ENCODE measurements around the gene NDFIP2. TPM values are rescaled to one million over a fixed set of nuclear protein-coding genes. Genes with fewer than 3 reads are reported as not detected.

NDFIP2 gene
- polyA plus RNA-seq, 1 donor (not counting 4 experiments of a cell fraction or from before 2014, with no cell fraction given), result 244 TPM

DNA sequence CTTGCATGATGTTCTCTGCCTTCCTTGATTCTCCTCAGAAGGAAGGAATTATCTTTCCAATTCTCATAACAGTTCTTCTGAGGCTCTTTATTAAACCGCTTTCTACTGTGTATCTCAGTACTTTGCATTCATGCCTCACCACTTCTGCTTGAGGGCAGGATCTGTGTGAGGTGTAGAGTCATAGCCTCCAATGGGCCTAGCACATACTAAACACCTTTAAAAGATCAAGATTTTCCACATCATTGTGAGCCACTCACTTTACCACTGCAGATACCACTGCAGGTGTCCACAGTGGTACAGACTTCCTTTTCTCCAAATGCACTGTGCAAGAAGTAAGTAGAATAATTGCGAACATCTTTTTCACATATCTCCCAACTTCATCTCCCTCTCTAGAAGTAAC, 76.7 kb downstream of the NDFIP2 start:
- dilution Hi-C loops (cut with MboI; ENCODE audit: extremely low pct_ligation_motif_present, low sequenced_read_pairs), result no loop called here

DNA sequence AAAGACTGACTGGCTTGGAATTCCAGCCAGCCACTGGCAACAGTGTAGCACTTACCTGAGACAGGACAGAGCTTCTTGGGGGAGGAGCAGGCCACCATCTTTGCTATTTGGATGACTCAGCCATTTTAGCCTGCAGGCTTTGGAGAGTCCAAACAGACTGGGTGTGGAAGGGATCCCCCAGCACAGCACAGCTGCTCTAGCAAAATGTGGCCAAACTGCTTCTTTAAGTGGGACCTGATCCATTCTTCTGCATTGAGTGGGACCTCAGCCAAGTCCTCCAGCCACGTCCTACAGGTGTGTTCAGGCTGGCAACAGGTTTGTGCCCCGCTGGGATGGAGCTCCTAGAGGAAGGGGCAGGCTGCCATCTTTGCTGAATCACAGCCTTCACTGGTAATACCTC, 80.0 kb downstream of the NDFIP2 start:
- Histone ChIP-seq H3K9ac (ENCODE audit: control insufficient read depth, extremely low read depth, insufficient read depth, low read length) (no peak overlapping the region), H3K27ac (ENCODE audit: control insufficient read depth, insufficient read depth, low read length) (no peak overlapping the region), H3K4me2 (ENCODE audit: control insufficient read depth, extremely low read depth, insufficient read depth, low read depth, low read length) (no peak overlapping the region), H3K79me2 (ENCODE audit: control insufficient read depth, insufficient read depth, low read length) (no peaks in the 10 kb centered on the region), H3K4me3 (ENCODE audit: control insufficient read depth in 2 of 3, extremely low read depth in 1 of 3, insufficient read depth in 2 of 3, low read depth in 1 of 3, low read length in 3 of 3) (no peak overlapping the region), H3K27me3 (ENCODE audit: control insufficient read depth, extremely low read depth, insufficient read depth, low read length) (no peaks in the 10 kb centered on the region), H3K36me3 (ENCODE audit: control insufficient read depth in 2 of 2, extremely low read depth in 1 of 2, insufficient read depth in 2 of 2, low read length in 2 of 2) (peaks cover 3 to 5% of the 10 kb centered on the region in 2 experiments), H2AFZ (ENCODE audit: control insufficient read depth, low read length) (no peak overlapping the region), H3K9me1 (ENCODE audit: control insufficient read depth, extremely low read depth, insufficient read depth, low read length) (no peaks in the 10 kb centered on the region), H3K4me1 (ENCODE audit: control insufficient read depth, extremely low read depth, insufficient read depth, low read length) (no peaks in the 10 kb centered on the region), H3K9me3 (ENCODE audit: control insufficient read depth, low read depth, low read length) (peaks cover 22% of the 10 kb centered on the region), H4K20me1 (ENCODE audit: control insufficient read depth, extremely low read depth, insufficient read depth, low read length) (no peaks in the 10 kb centered on the region)
- dilution Hi-C loops (cut with MboI; ENCODE audit: extremely low pct_ligation_motif_present, low sequenced_read_pairs), result no loop called here
- DNase-seq (ENCODE audit: low read depth, low spot score), result peak; percentile 36
- FAIRE-seq, result peak; percentile 76
- TF ChIP-seq, protein P1, sequence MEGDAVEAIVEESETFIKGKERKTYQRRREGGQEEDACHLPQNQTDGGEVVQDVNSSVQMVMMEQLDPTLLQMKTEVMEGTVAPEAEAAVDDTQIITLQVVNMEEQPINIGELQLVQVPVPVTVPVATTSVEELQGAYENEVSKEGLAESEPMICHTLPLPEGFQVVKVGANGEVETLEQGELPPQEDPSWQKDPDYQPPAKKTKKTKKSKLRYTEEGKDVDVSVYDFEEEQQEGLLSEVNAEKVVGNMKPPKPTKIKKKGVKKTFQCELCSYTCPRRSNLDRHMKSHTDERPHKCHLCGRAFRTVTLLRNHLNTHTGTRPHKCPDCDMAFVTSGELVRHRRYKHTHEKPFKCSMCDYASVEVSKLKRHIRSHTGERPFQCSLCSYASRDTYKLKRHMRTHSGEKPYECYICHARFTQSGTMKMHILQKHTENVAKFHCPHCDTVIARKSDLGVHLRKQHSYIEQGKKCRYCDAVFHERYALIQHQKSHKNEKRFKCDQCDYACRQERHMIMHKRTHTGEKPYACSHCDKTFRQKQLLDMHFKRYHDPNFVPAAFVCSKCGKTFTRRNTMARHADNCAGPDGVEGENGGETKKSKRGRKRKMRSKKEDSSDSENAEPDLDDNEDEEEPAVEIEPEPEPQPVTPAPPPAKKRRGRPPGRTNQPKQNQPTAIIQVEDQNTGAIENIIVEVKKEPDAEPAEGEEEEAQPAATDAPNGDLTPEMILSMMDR (optimal IDR thresholded peaks at IDR 0.05 in 1 of 3, IDR thresholded peaks at IDR 0.05 in 1 of 3, conservative IDR thresholded peaks at IDR 0.05 in 1 of 3; ENCODE audit: extremely low read depth in 1 of 3, insufficient read depth in 2 of 3, low read length in 3 of 3), result no peak
- TF ChIP-seq EZH2 (IDR thresholded peaks at IDR 0.05; ENCODE audit: low read length), result no peak

More for the DNA sequence above, 76.7 kb downstream of the NDFIP2 start:
- DNase-seq (ENCODE audit: low read depth, low spot score) (no peak), FAIRE-seq (no peak)
- H3K9me1 ChIP-seq (ENCODE audit: control insufficient read depth, extremely low read depth, insufficient read depth, low read length), result no peaks in the 10 kb centered on the region
- no peak overlapping the region for H3K4me3 ChIP-seq (ENCODE audit: control insufficient read depth in 2 of 3, extremely low read depth in 1 of 3, insufficient read depth in 2 of 3, low read depth in 1 of 3, low read length in 3 of 3)
- TF ChIP-seq EZH2 (IDR thresholded peaks at IDR 0.05; ENCODE audit: low read length), result no peak
- peaks cover 22% of the 10 kb centered on the region for H3K9me3 ChIP-seq (ENCODE audit: control insufficient read depth, low read depth, low read length)
- no peak overlapping the region for H2AFZ ChIP-seq (ENCODE audit: control insufficient read depth, low read length)
- H3K4me1 ChIP-seq (ENCODE audit: control insufficient read depth, extremely low read depth, insufficient read depth, low read length), result no peaks in the 10 kb centered on the region
- H3K27ac ChIP-seq (ENCODE audit: control insufficient read depth, insufficient read depth, low read length), result no peak overlapping the region
- H3K79me2 ChIP-seq (ENCODE audit: control insufficient read depth, insufficient read depth, low read length), result no peaks in the 10 kb centered on the region
- H4K20me1 ChIP-seq (ENCODE audit: control insufficient read depth, extremely low read depth, insufficient read depth, low read length), result no peaks in the 10 kb centered on the region
- H3K36me3 ChIP-seq (ENCODE audit: control insufficient read depth in 2 of 2, extremely low read depth in 1 of 2, insufficient read depth in 2 of 2, low read length in 2 of 2), result peaks cover 6% of the 10 kb centered on the region in 2 experiments
- H3K9ac ChIP-seq (ENCODE audit: control insufficient read depth, extremely low read depth, insufficient read depth, low read length), result no peak overlapping the region
- no peak overlapping the region for H3K4me2 ChIP-seq (ENCODE audit: control insufficient read depth, extremely low read depth, insufficient read depth, low read depth, low read length)
- H3K27me3 ChIP-seq (ENCODE audit: control insufficient read depth, extremely low read depth, insufficient read depth, low read length), result no peaks in the 10 kb centered on the region

DNA sequence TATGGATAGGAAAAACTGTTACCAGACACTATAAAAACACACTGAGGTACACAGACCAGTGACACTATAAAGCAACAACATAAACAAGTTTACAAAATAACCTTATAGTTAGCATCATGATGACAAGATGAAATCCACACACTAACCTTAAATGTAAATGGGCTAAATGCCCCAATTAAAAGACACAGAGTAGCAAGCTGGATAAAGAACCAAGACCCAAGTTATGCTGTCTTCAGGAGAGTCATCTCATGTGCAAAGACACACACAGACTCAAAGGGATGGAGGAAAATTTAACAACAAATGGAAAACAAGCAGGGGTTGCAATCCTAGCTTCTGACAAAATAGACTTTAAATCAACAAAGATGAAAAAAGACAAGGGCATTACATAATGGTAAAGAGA, 81.6 kb downstream of the NDFIP2 start:
- no peaks in the 10 kb centered on the region for H4K20me1 ChIP-seq (ENCODE audit: control insufficient read depth, extremely low read depth, insufficient read depth, low read length)
- no peak for TF ChIP-seq EZH2 (IDR thresholded peaks at IDR 0.05; ENCODE audit: low read length)
- TF ChIP-seq, protein P1 (optimal IDR thresholded peaks at IDR 0.05 in 1 of 3, IDR thresholded peaks at IDR 0.05 in 1 of 3, conservative IDR thresholded peaks at IDR 0.05 in 1 of 3; ENCODE audit: extremely low read depth in 1 of 3, insufficient read depth in 2 of 3, low read length in 3 of 3), result no peak
- peaks cover 22% of the 10 kb centered on the region for H3K9me3 ChIP-seq (ENCODE audit: control insufficient read depth, low read depth, low read length)
- FAIRE-seq (no peak), DNase-seq (ENCODE audit: low read depth, low spot score) (no peak)
- H3K9ac ChIP-seq (ENCODE audit: control insufficient read depth, extremely low read depth, insufficient read depth, low read length), result no peak overlapping the region
- no peaks in the 10 kb centered on the region for H3K9me1 ChIP-seq (ENCODE audit: control insufficient read depth, extremely low read depth, insufficient read depth, low read length)
- H3K4me2 ChIP-seq (ENCODE audit: control insufficient read depth, extremely low read depth, insufficient read depth, low read depth, low read length), result no peak overlapping the region
- no peaks in the 10 kb centered on the region for H3K4me1 ChIP-seq (ENCODE audit: control insufficient read depth, extremely low read depth, insufficient read depth, low read length)
- no peak overlapping the region for H2AFZ ChIP-seq (ENCODE audit: control insufficient read depth, low read length)
- H3K36me3 ChIP-seq (ENCODE audit: control insufficient read depth in 2 of 2, extremely low read depth in 1 of 2, insufficient read depth in 2 of 2, low read length in 2 of 2), result peaks cover 3 to 5% of the 10 kb centered on the region in 2 experiments
- no peaks in the 10 kb centered on the region for H3K79me2 ChIP-seq (ENCODE audit: control insufficient read depth, insufficient read depth, low read length)
- H3K4me3 ChIP-seq (ENCODE audit: control insufficient read depth in 2 of 3, extremely low read depth in 1 of 3, insufficient read depth in 2 of 3, low read depth in 1 of 3, low read length in 3 of 3), result no peak overlapping the region
- no peak overlapping the region for H3K27ac ChIP-seq (ENCODE audit: control insufficient read depth, insufficient read depth, low read length)
- dilution Hi-C loops (cut with MboI; ENCODE audit: extremely low pct_ligation_motif_present, low sequenced_read_pairs), result no loop called here
- no peaks in the 10 kb centered on the region for H3K27me3 ChIP-seq (ENCODE audit: control insufficient read depth, extremely low read depth, insufficient read depth, low read length)
